NCI-H1930 (cell line): Measurements from ENCODE around the gene C1orf159.
"Not testable (repeated sequence)": the region's sequence is repeated elsewhere in the genome, so short reads cannot be mapped to it uniquely, and the experiment has no call there.

ENCODE experiments used
- DNase-seq, 2 experiments: peaks; one replicate each; lab custom pipeline; 2025; lab: John Stamatoyannopoulos, UW

Gene C1orf159

GRCh38 chr1:1115786-1116700 is at the start of gene C1orf159:
Gene C1orf159, minus strand, starts transcription at chr1:1116089. Its CDS starts 24,546 bp downstream, at chr1:1091543.
- DNase-seq, result peak; percentile 99 to 100

DNA sequence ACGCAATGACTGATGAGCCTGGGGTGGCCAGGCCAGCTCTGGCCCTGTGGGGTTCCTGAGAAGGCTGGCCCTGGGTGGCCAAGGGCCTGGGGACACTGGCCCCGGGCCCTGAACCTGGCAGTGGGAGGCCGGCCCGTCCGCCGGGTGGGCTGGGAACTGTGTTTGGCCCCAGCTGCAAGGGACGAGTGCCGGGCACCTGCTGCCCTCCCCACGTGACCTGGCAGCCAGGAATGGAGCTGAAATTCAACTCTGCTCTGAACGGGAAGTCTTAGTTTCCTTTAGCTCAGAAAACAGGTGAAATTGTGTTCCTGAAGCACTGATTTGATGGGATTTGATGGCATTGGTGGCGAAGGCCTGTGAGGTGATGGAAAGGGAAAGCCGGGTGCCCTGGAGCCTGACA is 49.6 kb upstream of the C1orf159 start:
- DNase-seq, result no peak

DNA sequence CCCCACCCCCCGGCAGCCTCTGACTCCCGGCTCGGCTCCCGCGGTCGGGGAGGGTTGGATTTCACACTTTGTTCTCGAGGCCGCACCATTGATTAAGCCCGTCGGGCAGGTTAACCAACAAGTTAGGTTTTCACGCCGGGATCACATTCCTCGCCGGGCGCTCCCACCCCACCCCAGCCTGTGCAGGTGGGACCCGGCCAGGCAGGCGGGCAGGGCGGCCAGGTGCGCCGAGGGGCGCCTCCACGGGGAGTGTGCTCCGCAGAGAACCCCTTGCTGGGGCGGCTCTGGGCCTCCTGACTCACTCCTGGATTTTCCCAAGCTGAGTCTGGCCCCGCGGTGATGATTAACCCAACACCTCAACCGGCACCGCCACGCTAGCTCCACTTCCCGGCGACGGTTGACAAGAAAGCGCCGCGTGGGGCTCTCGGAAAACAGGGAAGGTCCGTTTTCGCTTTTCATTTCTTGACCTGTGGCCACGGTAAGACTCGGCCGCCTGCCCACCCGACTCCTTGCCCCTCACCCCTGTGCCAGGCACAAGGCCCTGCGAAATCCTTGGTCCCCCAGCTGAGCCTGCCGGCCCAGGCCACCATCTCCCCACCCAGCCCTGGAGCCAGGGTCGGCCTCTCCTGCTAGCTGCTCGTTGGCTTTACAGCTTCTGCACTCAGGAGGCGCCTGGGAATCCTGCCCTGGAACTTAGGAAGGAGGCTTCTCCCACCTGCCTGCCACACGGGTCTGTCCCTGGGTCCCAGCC is 49.0 kb upstream of the C1orf159 start:
- DNase-seq, result no peak

GRCh38 chr1:1164361-1164700 is 48.4 kb upstream of the C1orf159 start:
- DNase-seq, result no peak

DNA sequence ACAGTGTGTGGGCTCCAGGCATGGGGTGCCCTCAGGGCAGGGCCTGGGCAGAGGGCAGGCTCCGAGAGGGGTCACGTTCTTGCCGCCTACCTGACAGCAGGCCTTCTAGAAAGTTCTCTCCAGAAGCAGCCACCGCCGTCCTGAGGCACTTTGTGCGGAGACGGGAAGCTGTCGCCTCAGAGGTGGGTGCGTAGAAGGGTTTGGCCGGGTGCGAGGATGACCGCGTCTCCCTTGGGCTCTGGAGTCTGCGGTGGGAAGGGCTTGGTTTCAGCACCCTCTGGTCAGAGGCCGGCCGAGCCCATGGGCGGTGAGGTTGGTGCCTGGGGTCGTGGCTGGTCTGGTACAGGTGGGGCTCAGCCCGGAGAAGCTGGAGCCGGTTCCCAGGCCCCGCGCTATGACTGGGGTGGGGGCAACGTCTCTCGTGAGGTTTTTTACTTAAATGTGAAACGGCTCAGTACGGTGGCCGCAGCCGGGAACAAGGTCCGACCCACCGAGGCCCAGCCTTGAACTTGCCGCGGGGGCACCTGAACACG is 47.7 kb upstream of the C1orf159 start:
- no peak for DNase-seq

DNA sequence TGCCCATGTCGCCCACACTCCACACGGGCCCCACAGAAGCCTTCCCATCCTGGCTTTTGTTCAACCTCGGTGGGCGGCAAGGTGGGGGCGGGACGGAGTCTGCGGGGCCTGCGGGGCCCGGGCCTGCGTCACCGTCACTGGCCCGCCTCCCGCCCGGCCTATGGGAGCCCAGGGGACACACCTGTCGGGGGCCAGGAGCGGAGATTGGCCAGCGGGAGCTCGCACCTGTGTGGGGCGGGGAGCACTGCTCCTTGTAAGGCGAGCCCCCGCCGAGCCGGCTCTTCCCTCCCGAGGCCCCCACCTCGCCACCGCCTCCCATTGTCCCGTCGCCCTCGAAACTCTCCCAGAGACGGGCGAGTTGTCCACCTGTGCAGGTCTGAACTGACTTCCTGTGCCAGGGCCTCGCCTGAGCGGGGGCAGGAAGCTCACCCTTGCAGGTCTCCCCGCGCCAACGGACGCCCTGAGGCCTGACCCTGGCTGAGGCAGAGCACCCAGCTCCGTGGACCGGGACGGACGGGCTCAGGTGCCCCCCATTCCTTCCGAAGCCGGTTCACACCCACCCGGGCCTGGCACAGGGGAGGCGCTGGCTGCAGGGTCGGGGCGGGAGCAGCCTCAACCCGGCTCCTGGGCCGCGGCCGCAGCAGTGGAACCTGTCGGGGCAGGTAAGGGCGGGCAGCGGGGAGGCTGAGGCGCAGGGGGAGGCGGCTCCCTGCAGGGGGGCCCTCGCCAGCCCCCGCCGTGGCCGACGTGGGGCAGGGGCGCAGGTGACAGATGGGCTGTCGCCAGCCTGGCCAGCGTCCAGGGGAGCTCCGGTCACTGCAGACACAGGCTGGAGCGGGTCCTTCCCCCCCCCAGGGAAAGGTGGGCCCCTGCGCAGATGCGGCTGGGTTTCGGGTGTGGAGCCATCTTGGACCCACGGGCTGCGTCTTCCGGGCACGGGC is 47.0 kb upstream of the C1orf159 start:
- no peak for DNase-seq

DNA sequence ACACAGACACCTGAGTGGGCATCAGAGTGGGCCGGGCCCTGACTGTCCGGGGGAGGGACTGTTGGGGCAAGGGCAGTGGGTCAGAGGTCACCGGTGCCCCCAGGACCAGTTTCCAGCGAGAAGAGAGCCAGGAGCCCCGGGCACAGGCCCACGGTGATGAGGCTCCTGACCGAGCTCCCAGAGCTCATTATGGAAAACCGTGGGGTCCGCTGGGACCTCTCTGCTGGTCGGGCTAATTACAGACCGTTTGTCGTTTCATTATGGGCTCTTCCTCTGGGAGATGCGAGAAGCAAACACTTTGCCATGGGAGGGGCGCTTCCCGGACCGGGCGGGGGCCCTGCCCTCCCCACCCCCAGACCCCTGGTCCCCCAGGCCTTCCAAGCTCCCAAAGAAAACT is 45.8 kb upstream of the C1orf159 start:
- DNase-seq, result no peak

GRCh38 chr1:1161078-1161682 is 45.3 kb upstream of the C1orf159 start:
- DNase-seq, result no peak

DNA sequence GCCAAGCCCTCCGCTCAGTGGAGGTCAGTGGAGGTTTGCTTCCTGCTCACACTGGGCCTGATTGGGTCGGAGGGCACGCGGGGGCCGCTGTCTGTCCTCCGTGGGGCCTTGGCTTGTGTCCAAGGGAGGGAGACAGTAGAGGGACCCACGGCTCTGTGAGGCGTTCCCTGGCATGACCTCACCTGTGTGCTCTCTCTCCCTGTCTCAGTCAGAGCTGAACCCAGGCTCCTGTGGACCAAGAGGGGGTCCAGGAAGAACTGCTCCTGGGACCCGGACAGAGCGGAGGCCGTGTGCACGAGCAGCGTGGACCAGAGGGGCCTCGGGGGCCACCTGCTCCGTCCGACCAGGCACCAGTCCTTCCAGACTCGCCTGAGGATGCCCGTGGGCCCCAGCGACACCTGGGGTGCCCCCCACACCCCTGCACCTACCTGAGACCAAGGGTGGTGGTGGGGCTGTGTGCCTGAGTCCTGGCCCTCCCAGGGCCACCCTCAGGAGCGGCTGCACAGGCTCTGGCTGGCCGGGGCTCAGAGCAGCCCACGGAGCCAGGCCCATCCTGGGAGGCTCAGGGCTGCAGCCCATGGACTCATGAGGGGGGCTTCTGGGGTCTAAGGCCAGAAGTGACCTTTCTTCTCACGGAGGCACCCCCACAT is 44.5 kb upstream of the C1orf159 start:
- no peak for DNase-seq

DNA sequence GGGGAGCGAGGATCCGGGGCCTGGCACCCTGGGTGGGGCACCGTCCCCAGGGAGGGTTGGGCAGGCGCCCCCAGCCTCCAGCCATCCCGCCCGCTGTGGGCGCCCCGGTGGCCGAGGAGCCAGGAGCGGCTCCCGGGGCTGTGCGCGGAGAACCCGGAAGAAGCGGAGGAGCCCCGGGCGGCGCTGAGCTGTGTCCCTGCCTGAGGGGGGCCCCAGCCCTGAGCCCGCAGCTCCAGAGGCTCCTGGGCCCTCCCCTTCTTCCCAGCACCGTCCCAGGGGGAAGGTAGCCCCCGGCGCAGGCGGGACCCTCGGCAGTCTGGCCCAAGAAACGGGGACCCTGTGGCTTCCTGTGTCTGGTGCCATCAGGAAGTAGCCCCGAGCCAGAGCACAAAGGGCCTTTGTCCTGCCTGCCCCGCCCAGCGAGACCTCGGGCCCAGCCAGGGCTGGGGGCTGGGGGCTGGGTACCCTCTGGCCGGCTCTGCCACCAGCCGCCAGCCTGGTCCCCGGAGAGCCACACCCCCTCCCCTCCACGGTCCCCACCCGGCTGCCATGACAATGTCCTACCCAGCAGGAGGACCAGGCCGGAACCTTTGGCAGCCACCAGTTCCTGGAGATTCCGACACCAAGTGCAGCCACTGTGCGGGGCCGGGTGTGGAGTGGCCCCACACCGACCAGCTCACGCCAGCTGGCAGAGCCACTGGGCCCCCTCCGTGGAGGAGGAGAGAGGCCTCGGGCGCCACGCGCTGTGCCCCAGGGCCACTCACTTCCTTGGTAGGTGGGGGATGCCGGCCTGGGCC is 42.2 kb upstream of the C1orf159 start:
- DNase-seq, result no peak

DNA sequence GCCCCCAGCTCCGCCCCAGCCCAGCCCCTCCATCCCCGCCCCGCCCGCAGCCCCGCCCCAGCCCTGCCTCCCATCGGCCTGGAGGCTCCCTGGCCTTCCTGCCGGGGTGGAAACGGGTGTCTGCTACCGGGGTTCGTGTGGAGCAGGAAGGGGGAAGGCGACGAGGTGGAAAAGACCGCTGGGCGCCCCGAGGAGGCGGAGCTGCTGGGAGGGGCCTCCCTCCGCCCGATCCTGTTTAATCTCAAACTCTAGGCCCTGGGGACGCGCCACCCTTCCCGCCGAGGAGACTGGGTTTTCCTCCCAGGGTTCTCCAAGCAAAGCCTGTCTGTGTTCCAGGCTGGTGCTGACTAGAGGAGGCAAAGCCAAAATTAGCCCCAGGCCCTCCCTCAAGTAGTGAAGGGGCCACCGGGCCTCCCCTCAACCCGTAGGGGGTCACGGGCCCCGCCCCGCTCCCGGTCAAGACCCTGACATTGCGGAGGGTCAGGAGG is 41.6 kb upstream of the C1orf159 start:
- peak in 1 of 2 experiments; percentile 34 for DNase-seq

DNA sequence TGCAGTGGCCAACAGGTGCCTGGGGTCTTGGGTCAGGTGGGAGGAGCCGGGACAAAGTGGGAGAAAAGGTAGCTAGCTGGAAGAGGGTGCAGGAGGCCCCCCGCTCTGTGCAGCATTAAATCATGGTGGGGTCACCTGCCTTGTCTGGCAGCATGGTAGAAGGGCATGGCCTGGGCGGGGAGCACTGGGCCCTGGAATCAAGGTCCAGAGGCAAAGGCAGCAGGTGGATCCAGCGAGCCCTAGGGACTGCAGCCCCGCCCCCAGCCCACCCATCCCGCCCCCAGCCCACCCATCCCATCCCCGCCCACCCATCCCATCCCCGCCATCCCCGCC is 41.1 kb upstream of the C1orf159 start:
- DNase-seq, result no peak

GRCh38 chr1:1156140-1157032 is 40.5 kb upstream of the C1orf159 start:
- no peak for DNase-seq

DNA sequence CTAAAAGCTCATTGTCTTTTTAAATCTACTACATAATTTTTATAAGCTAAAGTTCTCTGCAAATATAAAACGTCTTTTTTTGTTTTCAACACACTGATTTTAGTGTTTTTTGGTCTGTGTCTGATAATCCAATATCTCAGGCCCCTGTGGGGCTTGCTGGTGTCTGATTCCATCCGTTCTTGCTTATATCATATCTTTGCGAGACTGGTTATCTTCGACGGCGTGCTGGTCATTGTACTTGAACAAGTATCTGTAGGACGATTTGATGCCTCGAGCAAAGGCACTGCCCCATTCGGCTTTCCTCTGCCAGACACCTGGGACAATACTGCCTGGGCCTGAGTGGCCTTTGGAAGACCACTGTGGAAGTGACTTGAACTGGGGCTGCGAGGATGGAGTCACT is 39.4 kb upstream of the C1orf159 start:
- no peak for DNase-seq

DNA sequence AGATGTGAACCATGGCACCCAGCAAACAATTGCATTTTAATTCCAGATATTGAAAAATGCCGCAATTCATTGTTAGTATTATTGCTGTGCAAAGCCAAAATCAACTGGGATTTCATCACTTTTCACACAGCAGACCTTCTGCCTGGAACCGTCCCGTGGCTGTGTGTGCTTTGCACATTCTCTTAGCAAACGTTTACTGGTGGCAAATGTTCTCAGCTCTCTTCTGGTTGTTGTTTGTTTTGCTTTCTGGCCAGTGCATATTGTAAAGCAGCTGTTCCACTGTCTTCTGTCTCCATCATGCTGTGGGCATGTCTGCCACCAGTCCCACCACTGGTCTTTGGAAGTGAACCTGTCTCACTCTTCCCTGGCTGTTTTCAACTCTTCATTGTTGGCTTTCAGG is 38.0 kb upstream of the C1orf159 start:
- DNase-seq, result no peak

- DNase-seq, result not testable (repeated sequence)
Measured at GRCh38 chr1:1153215-1153614, 37.3 kb upstream of the C1orf159 start.

GRCh38 chr1:1152431-1152830 is 36.5 kb upstream of the C1orf159 start:
- DNase-seq, result not testable (repeated sequence)

- no peak for DNase-seq
Measured at GRCh38 chr1:1151306-1151705, 35.4 kb upstream of the C1orf159 start.

GRCh38 chr1:1150100-1150499 is 34.2 kb upstream of the C1orf159 start:
- no peak for DNase-seq
